Mammary epithelial cell (primary cell): ENCODE results near the gene RCSD1.

Source experiments
- EZH2 ChIP-seq: IDR thresholded peaks from 2 replicates; pipeline ENCODE4 v1.6.1; 2012; ENCODE audit warnings: low read length, inconsistent platforms, borderline replicate concordance
- TF ChIP-seq, protein P1 (sequence below), 2 donors: IDR thresholded peaks in 1 of 2; conservative IDR thresholded peaks in 1 of 2; 2 replicates each; pipeline ENCODE4 v1.5.1; 2011 to 2012; ENCODE audit warnings: inconsistent platforms in 2 of 2, low read length in 2 of 2, mild to moderate bottlenecking in 2 of 2, control low read depth in 1 of 2, low read depth in 1 of 2; ENCODE audit not compliant: insufficient read depth in 1 of 2; ENCODE audit errors: extremely low read depth in 1 of 2

GRCh38 chr1:167648978-167649744 lies 19.1 kb downstream of the RCSD1 start:
- TF ChIP-seq, protein P1, sequence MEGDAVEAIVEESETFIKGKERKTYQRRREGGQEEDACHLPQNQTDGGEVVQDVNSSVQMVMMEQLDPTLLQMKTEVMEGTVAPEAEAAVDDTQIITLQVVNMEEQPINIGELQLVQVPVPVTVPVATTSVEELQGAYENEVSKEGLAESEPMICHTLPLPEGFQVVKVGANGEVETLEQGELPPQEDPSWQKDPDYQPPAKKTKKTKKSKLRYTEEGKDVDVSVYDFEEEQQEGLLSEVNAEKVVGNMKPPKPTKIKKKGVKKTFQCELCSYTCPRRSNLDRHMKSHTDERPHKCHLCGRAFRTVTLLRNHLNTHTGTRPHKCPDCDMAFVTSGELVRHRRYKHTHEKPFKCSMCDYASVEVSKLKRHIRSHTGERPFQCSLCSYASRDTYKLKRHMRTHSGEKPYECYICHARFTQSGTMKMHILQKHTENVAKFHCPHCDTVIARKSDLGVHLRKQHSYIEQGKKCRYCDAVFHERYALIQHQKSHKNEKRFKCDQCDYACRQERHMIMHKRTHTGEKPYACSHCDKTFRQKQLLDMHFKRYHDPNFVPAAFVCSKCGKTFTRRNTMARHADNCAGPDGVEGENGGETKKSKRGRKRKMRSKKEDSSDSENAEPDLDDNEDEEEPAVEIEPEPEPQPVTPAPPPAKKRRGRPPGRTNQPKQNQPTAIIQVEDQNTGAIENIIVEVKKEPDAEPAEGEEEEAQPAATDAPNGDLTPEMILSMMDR (conservative IDR thresholded peaks at IDR 0.05 in 1 of 2, IDR thresholded peaks at IDR 0.05 in 1 of 2; ENCODE audit: extremely low read depth in 1 of 2, insufficient read depth in 1 of 2, low read depth in 1 of 2, low read length in 2 of 2): no peak
- no peak for TF ChIP-seq EZH2
